MM.1S (cell line): ENCODE results near the gene PTPRB.

Experiments
- DNase-seq: peaks from one replicate; pipeline ENCODE4 v3.0.0-alpha.2; 2015
- H2AFZ ChIP-seq: fragments of 300-600 bp; sonication (generic); 2 replicates; pipeline ENCODE4 v1.6.0; 2016; ENCODE audit warnings: antibody characterized with exemption, low read length
- H3F3A ChIP-seq: fragments of 300-600 bp; sonication (generic); 2 replicates; pipeline ENCODE4 v1.6.1; 2016; ENCODE audit warnings: mild to moderate bottlenecking, antibody characterized with exemption, low read length, moderate library complexity, mixed read lengths; ENCODE audit not compliant: insufficient read depth
- H3K27ac ChIP-seq: fragments of 300-600 bp; sonication (generic); 2 replicates; pipeline ENCODE4 v1.5.1; 2016; ENCODE audit warnings: mild to moderate bottlenecking, low read length
- H3K27me3 ChIP-seq: fragments of 300-600 bp; sonication (generic); replicated peaks from 2 replicates; pipeline ENCODE4 v1.6.0; 2016; ENCODE audit warnings: low read length; ENCODE audit not compliant: insufficient read depth
- H3K36me3 ChIP-seq: fragments of 300-600 bp; sonication (generic); replicated peaks from 2 replicates; pipeline ENCODE4 v1.6.1; 2016; ENCODE audit warnings: mild to moderate bottlenecking, low read length, mixed read lengths; ENCODE audit not compliant: insufficient read depth
- H3K4me1 ChIP-seq: fragments of 300-600 bp; sonication (generic); 2 replicates; pipeline ENCODE4 v1.6.1; 2016; ENCODE audit warnings: low read length, mixed read lengths
- H3K4me2 ChIP-seq: fragments of 300-600 bp; sonication (generic); 2 replicates; pipeline ENCODE4 v1.6.0; 2016; ENCODE audit warnings: low read depth, low read length
- H3K4me3 ChIP-seq: fragments of 300-600 bp; sonication (generic); 2 replicates; pipeline ENCODE4 v1.5.1; 2016; ENCODE audit warnings: low read length, mixed read lengths
- H3K79me2 ChIP-seq: fragments of 300-600 bp; sonication (generic); 2 replicates; pipeline ENCODE4 v1.6.1; 2016; ENCODE audit warnings: mixed run types, low read length, mixed read lengths
- H3K9ac ChIP-seq: fragments of 300-600 bp; sonication (generic); 2 replicates; pipeline ENCODE4 v1.6.1; 2016; ENCODE audit warnings: low read length, mixed read lengths
- H3K9me2 ChIP-seq: fragments of 300-600 bp; sonication (generic); replicated peaks from 2 replicates; pipeline ENCODE4 v1.6.1; 2016; ENCODE audit warnings: mild to moderate bottlenecking, low read length, mixed read lengths; ENCODE audit not compliant: insufficient read depth
- H3K9me3 ChIP-seq: fragments of 300-600 bp; sonication (generic); replicated peaks from 2 replicates; pipeline ENCODE4 v1.6.1; 2016; ENCODE audit warnings: mild to moderate bottlenecking, low read length, mixed read lengths; ENCODE audit not compliant: insufficient read depth
- H4K20me1 ChIP-seq: fragments of 300-600 bp; sonication (generic); 2 replicates; pipeline ENCODE4 v1.6.1; 2016; ENCODE audit warnings: mild to moderate bottlenecking, low read length, moderate library complexity, mixed read lengths; ENCODE audit not compliant: insufficient read depth
- CTCF ChIP-seq: fragments of 300-600 bp; sonication (generic); IDR thresholded peaks from 2 replicates; pipeline ENCODE4 v1.5.1; 2016; ENCODE audit warnings: antibody characterized with exemption, low read length, mixed read lengths
- EZH2 ChIP-seq: fragments of 300-600 bp; sonication (generic); optimal IDR thresholded peaks from 2 replicates; pipeline ENCODE3; 2017; ENCODE audit warnings: low read depth, mild to moderate bottlenecking, antibody characterized with exemption, low read length, mixed read lengths
- EZH2phosphoT487 ChIP-seq: fragments of 300-600 bp; sonication (generic); IDR thresholded peaks from 2 replicates; pipeline ENCODE4 v1.6.1; 2018; ENCODE audit warnings: antibody characterized with exemption, low read length

Gene PTPRB

GRCh38 chr12:70556179-70556869, 80.9 kb downstream of the PTPRB start:
- H3K9me2 ChIP-seq, result no peaks in the 10 kb centered on the region
- H3K4me3 ChIP-seq, result no peak overlapping the region
- H2AFZ ChIP-seq, result no peak overlapping the region
- H3K9me3 ChIP-seq, result no peaks in the 10 kb centered on the region
- no peaks in the 10 kb centered on the region for H3F3A ChIP-seq
- no peaks in the 10 kb centered on the region for H3K4me1 ChIP-seq
- no peaks in the 10 kb centered on the region for H4K20me1 ChIP-seq
- H3K9ac ChIP-seq, result no peak overlapping the region
- DNase-seq, result no peak
- no peaks in the 10 kb centered on the region for H3K36me3 ChIP-seq
- H3K27ac ChIP-seq, result no peak overlapping the region
- no peak for TF ChIP-seq EZH2
- TF ChIP-seq CTCF, result no peak
- H3K79me2 ChIP-seq, result no peaks in the 10 kb centered on the region
- no peaks in the 10 kb centered on the region for H3K27me3 ChIP-seq
- no peak overlapping the region for H3K4me2 ChIP-seq

GRCh38 chr12:70555081-70555480, 82.1 kb downstream of the PTPRB start:
- Histone ChIP-seq H3K9me2 (no peaks in the 10 kb centered on the region), H3F3A (no peaks in the 10 kb centered on the region), H2AFZ (no peak overlapping the region), H3K36me3 (no peaks in the 10 kb centered on the region), H3K4me1 (no peaks in the 10 kb centered on the region), H3K4me2 (no peak overlapping the region), H3K4me3 (no peak overlapping the region), H3K9me3 (no peaks in the 10 kb centered on the region), H3K27ac (no peak overlapping the region), H4K20me1 (no peaks in the 10 kb centered on the region), H3K79me2 (no peaks in the 10 kb centered on the region), H3K9ac (no peak overlapping the region), H3K27me3 (no peaks in the 10 kb centered on the region)
- no peak for DNase-seq
- no peak for TF ChIP-seq EZH2phosphoT487
- TF ChIP-seq CTCF, result no peak
- TF ChIP-seq EZH2, result no peak

- Histone ChIP-seq H2AFZ (no peak overlapping the region), H3K4me1 (no peaks in the 10 kb centered on the region), H3K27me3 (no peaks in the 10 kb centered on the region), H3K4me3 (no peak overlapping the region), H3K79me2 (no peaks in the 10 kb centered on the region), H3K36me3 (no peaks in the 10 kb centered on the region), H3K9me2 (no peaks in the 10 kb centered on the region), H3K9me3 (no peaks in the 10 kb centered on the region), H3K9ac (no peak overlapping the region), H3K4me2 (no peak overlapping the region), H3K27ac (no peak overlapping the region), H3F3A (no peaks in the 10 kb centered on the region), H4K20me1 (no peaks in the 10 kb centered on the region)
- DNase-seq, result no peak
- TF ChIP-seq EZH2phosphoT487 (no peak), CTCF (no peak), EZH2 (no peak)
Observed at GRCh38 chr12:70553391-70553859, 83.8 kb downstream of the PTPRB start.
